Measurements from ENCODE around the gene DNAAF3. TPM values are rescaled to one million over a fixed set of nuclear protein-coding genes. Genes with fewer than 3 reads are reported as not detected.

DNAAF3 gene
- total and polyA plus RNA-seq, 2 donors from 2014 or later, result 5.1 to 11.4 TPM

GRCh38 chr19:55199620-55200204, 33.3 kb upstream of the DNAAF3 start:
- Histone ChIP-seq H3K4me1 (ENCODE audit: control insufficient read depth in 2 of 3, insufficient read depth in 2 of 3, low read depth in 1 of 3, low read length in 3 of 3) (no peaks in the 10 kb centered on the region), H3K9me3 (ENCODE audit: control insufficient read depth in 2 of 3, insufficient read depth in 1 of 3, low read length in 3 of 3) (no peaks in the 10 kb centered on the region), H3K27me3 (ENCODE audit: control insufficient read depth, insufficient read depth, low read length) (no peaks in the 10 kb centered on the region), H3K9ac (ENCODE audit: low read length in 3 of 3) (no peak overlapping the region), H3K36me3 (ENCODE audit: control insufficient read depth in 2 of 3, insufficient read depth in 3 of 3, low read length in 3 of 3) (no peaks in the 10 kb centered on the region), H3K27ac (ENCODE audit: low read depth in 2 of 2, low read length in 2 of 2) (no peak overlapping the region), H3K4me3 (ENCODE audit: low read length in 3 of 3) (no peak overlapping the region)
- intact Hi-C loops (cut with DNase I), result no loop called here
- no peak for TF ChIP-seq CTCF (IDR thresholded peaks at IDR 0.05; ENCODE audit: borderline replicate concordance, extremely low read depth, insufficient read depth)
- DNase-seq, result no peak
- no peak for FAIRE-seq

- FAIRE-seq, result no peak
- no peaks in the 10 kb centered on the region for H3K36me3 ChIP-seq (ENCODE audit: control insufficient read depth in 2 of 3, insufficient read depth in 3 of 3, low read length in 3 of 3)
- no peak overlapping the region for H3K9ac ChIP-seq (ENCODE audit: low read length in 3 of 3)
Measured at GRCh38 chr19:55198651-55199050, 32.2 kb upstream of the DNAAF3 start.

GRCh38 chr19:55197528-55197927, 31.1 kb upstream of the DNAAF3 start:
- Histone ChIP-seq H3K36me3 (ENCODE audit: control insufficient read depth in 2 of 3, insufficient read depth in 3 of 3, low read length in 3 of 3) (no peaks in the 10 kb centered on the region), H3K27ac (ENCODE audit: low read depth in 2 of 2, low read length in 2 of 2) (no peak overlapping the region), H3K9me3 (ENCODE audit: control insufficient read depth in 2 of 3, insufficient read depth in 1 of 3, low read length in 3 of 3) (no peaks in the 10 kb centered on the region), H3K9ac (ENCODE audit: low read length in 3 of 3) (no peak overlapping the region), H3K4me1 (ENCODE audit: control insufficient read depth in 2 of 3, insufficient read depth in 2 of 3, low read depth in 1 of 3, low read length in 3 of 3) (no peaks in the 10 kb centered on the region), H3K27me3 (ENCODE audit: control insufficient read depth, insufficient read depth, low read length) (no peaks in the 10 kb centered on the region), H3K4me3 (ENCODE audit: low read length in 3 of 3) (no peak overlapping the region)
- no peak for TF ChIP-seq CTCF (IDR thresholded peaks at IDR 0.05; ENCODE audit: borderline replicate concordance, extremely low read depth, insufficient read depth)
- no peak for DNase-seq
- no peak for FAIRE-seq
- intact Hi-C loops (cut with DNase I), result no loop called here

More at GRCh38 chr19:55198651-55199050, 32.2 kb upstream of the DNAAF3 start:
- no peaks in the 10 kb centered on the region for H3K9me3 ChIP-seq (ENCODE audit: control insufficient read depth in 2 of 3, insufficient read depth in 1 of 3, low read length in 3 of 3)
- DNase-seq, result no peak
- no peak for TF ChIP-seq CTCF (IDR thresholded peaks at IDR 0.05; ENCODE audit: borderline replicate concordance, extremely low read depth, insufficient read depth)
- no peaks in the 10 kb centered on the region for H3K27me3 ChIP-seq (ENCODE audit: control insufficient read depth, insufficient read depth, low read length)
- no peaks in the 10 kb centered on the region for H3K4me1 ChIP-seq (ENCODE audit: control insufficient read depth in 2 of 3, insufficient read depth in 2 of 3, low read depth in 1 of 3, low read length in 3 of 3)
- no peak overlapping the region for H3K27ac ChIP-seq (ENCODE audit: low read depth in 2 of 2, low read length in 2 of 2)
- no peak overlapping the region for H3K4me3 ChIP-seq (ENCODE audit: low read length in 3 of 3)
- intact Hi-C loops (cut with DNase I), result no loop called here

GRCh38 chr19:55196803-55197202, 30.4 kb upstream of the DNAAF3 start:
- no peak for TF ChIP-seq CTCF (IDR thresholded peaks at IDR 0.05; ENCODE audit: borderline replicate concordance, extremely low read depth, insufficient read depth)
- Histone ChIP-seq H3K36me3 (ENCODE audit: control insufficient read depth in 2 of 3, insufficient read depth in 3 of 3, low read length in 3 of 3) (no peaks in the 10 kb centered on the region), H3K4me3 (ENCODE audit: low read length in 3 of 3) (no peak overlapping the region), H3K9ac (ENCODE audit: low read length in 3 of 3) (no peak overlapping the region), H3K9me3 (ENCODE audit: control insufficient read depth in 2 of 3, insufficient read depth in 1 of 3, low read length in 3 of 3) (no peaks in the 10 kb centered on the region), H3K4me1 (ENCODE audit: control insufficient read depth in 2 of 3, insufficient read depth in 2 of 3, low read depth in 1 of 3, low read length in 3 of 3) (no peaks in the 10 kb centered on the region), H3K27ac (ENCODE audit: low read depth in 2 of 2, low read length in 2 of 2) (no peak overlapping the region), H3K27me3 (ENCODE audit: control insufficient read depth, insufficient read depth, low read length) (no peaks in the 10 kb centered on the region)
- intact Hi-C loops (cut with DNase I), result no loop called here
- no peak for FAIRE-seq
- no peak for DNase-seq
